Fibroblast of villous mesenchyme (primary cell): ENCODE measurements around the gene PAPPA2. TPM values are rescaled to one million over a fixed set of nuclear protein-coding genes. Genes with fewer than 3 reads are reported as not detected.
A peak's percentile ranks its signal among the peaks of the same experiment; 100 is the strongest.
"Not testable (repeated sequence)": the region's sequence is repeated elsewhere in the genome, so short reads cannot be mapped to it uniquely, and the experiment has no call there.

Source experiments
- DNase-seq: peaks from one replicate; pipeline ENCODE4 v3.0.0-alpha.2; 2010; ENCODE audit warnings: low read depth
- H3K4me3 ChIP-seq: 2 replicates; pipeline ENCODE4 v1.5.1; 2011; ENCODE audit warnings: low read depth, mild to moderate bottlenecking, low read length
- total RNA-seq: library from RNA; depleted of rRNA; stranded (reverse); fragments of >200 nt; gene quantifications from 2 replicates; pipeline ENCODE4 v1.2.3, GENCODE V29; 2012
- TF ChIP-seq, protein P1 (sequence below): IDR thresholded peaks from 2 replicates; pipeline ENCODE4 v1.5.1; 2012; ENCODE audit warnings: low read depth, mild to moderate bottlenecking, low read length; ENCODE audit not compliant: insufficient read depth

The PAPPA2 gene
- total RNA-seq, 1 donor, result 1.3 TPM

DNA sequence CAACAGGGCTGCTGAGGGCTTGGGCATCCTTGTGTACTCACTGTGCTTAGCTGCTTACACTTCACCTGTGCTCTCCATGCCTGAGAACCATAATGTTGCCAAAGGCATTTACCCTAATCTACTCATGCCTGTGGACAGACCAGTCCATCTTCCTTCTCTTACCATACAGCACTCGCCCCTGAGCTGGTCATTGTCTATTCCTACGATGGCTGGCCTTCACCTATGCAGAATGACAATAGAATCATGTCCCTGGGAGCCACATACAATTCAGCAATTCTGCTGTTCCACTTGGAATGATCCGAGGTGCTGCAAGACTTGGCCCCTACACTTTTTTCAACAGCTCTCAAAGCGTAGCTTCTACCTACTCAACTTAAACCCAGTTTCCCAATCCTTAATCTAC is 96.5 kb downstream of the PAPPA2 start:
- TF ChIP-seq, protein P1, sequence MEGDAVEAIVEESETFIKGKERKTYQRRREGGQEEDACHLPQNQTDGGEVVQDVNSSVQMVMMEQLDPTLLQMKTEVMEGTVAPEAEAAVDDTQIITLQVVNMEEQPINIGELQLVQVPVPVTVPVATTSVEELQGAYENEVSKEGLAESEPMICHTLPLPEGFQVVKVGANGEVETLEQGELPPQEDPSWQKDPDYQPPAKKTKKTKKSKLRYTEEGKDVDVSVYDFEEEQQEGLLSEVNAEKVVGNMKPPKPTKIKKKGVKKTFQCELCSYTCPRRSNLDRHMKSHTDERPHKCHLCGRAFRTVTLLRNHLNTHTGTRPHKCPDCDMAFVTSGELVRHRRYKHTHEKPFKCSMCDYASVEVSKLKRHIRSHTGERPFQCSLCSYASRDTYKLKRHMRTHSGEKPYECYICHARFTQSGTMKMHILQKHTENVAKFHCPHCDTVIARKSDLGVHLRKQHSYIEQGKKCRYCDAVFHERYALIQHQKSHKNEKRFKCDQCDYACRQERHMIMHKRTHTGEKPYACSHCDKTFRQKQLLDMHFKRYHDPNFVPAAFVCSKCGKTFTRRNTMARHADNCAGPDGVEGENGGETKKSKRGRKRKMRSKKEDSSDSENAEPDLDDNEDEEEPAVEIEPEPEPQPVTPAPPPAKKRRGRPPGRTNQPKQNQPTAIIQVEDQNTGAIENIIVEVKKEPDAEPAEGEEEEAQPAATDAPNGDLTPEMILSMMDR, result no peak
- no peak overlapping the region for H3K4me3 ChIP-seq
- no peak for DNase-seq

DNA sequence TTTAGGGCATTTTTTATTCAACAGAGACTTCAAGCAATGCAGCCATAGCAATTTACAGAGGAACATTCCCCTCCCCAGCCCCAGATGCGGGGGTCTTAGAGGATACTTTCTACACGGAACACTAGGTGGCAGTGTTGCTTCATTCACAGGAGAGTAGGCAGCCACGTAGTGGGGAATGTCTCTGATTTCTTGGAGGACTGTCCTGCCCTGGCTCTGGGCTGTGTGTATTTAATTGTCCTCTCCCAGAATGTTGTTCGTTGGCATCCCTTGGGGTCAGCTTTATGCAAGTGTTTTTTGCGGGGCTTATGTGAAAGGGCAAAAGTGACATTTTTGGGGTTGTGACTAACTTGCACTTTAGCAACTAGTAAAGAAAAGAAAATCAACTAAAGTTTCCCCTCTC is 96.9 kb downstream of the PAPPA2 start:
- peak; percentile 55 for DNase-seq
- TF ChIP-seq, protein P1, result peak; percentile 80
- H3K4me3 ChIP-seq, result no peak overlapping the region

DNA sequence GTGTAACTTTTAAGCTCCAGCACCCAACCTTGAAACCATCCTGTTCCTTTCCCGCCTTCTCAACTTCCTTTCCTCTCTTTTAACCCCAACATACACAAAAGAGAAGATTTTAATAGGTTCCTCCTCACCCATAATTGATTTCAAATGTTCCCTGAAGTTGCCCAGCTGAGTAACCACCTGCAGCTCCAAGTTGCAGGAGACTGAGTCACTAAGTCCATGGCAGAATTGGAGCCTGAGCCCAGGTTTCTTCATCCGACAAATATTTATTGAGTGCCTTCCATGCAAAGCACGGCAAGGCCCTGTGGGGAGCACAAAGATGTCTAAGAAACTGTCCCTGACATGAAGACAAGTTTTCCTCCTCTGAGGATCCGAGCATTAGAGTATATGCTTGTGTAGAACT is 97.7 kb downstream of the PAPPA2 start:
- H3K4me3 ChIP-seq, result no peak overlapping the region
- no peak for DNase-seq
- TF ChIP-seq, protein P1, result no peak

DNA sequence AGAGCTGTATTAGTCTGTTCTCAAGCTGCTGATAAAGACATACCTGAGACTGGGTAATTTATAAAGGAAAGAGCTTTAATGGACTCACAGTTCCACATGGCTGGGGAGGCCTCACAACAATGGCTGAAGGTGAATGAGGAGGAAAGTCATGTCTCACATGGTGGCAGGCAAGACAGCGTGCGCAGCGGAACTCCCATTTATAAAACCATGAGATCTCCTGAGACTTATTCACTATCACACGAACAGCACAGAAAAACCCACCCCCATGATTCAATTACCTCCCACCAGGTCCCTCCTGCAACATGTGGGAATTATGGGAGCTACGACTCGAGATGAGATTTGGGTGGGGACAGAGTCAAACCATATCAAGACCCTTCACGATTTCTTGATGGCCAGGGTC is 98.8 kb downstream of the PAPPA2 start:
- DNase-seq, H3K4me3 ChIP-seq: not testable (repeated sequence)

DNA sequence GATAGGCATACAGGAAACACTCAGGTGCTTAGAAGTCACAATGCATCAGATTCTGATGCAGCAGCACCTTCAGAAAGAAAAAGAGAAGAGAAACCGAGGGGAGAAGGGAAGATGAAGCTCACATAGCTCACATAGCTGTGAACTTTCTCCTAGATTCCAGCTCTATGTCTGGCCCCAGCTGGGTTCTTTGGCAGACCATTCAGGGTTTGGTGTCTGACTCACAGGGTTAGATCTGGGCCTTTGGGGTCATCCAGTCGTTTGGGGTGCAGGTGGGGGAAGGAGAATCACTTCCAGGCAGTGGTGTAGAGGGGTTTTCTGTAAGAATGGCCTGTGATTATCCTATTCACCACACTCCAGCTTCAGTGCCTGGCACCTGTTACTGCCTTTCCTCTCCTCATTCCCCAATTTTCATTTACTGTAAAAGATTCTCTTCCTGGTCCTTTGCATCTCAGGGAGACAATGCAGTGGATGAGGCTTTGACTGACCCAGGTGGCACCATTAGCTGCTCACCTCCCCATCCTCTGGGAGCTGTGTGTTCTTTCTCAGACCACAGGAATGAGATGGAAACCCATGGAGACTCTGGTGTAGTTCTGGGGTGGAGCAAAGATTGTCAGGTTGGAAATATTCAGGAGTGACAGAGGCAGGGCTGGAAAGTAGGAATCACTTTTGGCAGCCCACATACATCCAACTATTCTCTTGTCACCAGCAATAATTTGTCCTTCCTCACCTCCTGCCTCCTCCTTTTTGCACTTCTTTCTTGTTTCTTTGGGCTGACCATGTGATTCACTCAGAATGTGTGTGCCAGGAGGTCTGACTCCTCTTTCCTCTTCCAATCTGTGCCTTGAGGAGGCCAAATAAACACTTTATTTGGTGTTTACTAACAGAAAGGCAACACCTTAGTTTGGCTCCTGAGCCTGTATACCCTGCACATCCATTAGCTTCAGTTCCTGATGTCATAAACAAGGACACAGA is 103.3 kb downstream of the PAPPA2 start:
- no peak for DNase-seq
- H3K4me3 ChIP-seq, result no peak overlapping the region
- TF ChIP-seq, protein P1, result no peak

DNA sequence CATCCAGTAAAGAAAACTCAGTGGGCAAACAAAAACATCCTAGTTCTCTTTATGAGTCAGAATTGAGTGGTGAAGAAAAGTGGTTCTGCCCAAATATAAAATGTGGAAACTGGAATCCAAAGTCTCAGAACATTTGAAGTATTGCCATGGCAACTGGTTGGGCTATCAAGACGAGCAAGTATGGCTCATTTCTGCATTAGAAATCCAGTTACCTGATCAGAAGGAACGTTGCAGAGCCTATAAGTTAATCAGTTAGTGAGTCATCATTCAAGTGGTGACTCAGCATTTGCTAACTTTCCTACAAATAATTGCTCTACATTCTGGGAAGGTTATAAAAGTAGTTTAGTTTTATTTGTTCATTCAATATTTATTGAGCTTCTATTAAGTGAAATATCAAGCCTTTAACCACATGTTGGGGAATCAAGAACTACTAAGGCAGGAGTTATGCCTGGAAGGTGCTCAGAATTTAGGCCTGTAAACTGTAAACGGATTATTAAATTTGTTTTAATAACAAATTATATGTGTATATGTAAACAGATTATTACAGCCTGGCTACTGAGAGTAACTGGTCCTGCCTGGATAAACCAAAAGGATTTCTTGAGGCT is 104.3 kb downstream of the PAPPA2 start:
- DNase-seq, result peak; percentile 4
- TF ChIP-seq, protein P1, result no peak
- H3K4me3 ChIP-seq, result no peak overlapping the region

DNA sequence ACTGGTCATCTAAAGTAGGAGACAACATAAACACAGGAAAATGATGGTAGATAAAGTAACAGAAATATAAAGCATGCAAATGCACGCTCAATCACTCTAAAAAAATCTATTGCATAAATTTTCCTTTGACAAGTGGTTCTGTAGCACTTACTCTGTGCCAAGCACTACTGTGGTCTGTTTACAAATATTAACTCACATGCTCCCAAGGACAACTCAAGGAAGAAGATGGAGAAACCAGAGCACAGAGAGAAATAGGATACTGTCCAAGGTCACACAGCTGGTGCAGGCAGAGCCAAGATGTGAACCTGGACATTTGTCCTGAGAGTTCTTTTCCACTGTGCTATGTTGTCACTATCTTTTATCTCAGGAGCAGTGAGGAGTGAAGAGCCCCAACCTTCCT is 105.2 kb downstream of the PAPPA2 start:
- DNase-seq, result no peak
- H3K4me3 ChIP-seq, result no peak overlapping the region
- TF ChIP-seq, protein P1, result no peak
